AG09319 (cell line): ENCODE results near the gene MRTFB.

ENCODE experiments used
- DNase-seq: peaks from one replicate; pipeline ENCODE4 v3.0.0-alpha.2; 2010; ENCODE audit warnings: low read depth; ENCODE audit errors: extremely low read depth
- CTCF ChIP-seq: IDR thresholded peaks from 2 replicates; pipeline ENCODE4 v1.5.1; 2011; ENCODE audit warnings: low read depth, mild to moderate bottlenecking, inconsistent platforms, low read length, moderate library complexity

The MRTFB gene

GRCh38 chr16:14050291-14051027, 20.7 kb upstream of the MRTFB start:
- TF ChIP-seq CTCF = no peak
- DNase-seq = no peak

DNA sequence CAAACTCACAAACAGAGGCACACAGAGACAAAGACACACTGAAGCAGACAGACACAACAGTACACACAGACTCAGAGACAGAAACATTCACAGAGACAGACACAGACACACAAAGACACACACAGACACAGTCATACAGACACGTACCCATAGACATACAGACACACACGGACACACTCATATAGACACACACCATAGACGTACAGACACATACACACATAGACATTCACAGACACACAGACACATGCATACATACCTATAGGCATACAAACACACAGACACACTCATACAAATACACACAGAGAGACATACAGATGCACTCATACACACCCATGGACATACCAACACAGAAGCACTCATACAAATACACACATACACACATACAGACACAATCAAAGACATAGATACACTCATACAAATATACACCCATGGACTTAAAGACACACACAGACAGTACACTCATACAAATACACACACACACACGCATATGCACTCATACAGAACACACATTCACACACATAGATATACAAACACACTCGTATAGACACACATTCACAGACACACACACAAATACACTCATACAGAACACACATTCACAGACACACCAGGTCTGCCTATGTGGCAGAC, 19.9 kb upstream of the MRTFB start:
- DNase-seq = no peak
- no peak for TF ChIP-seq CTCF

- no peak for TF ChIP-seq CTCF
- no peak for DNase-seq
Observed at GRCh38 chr16:14056970-14057369, 14.1 kb upstream of the MRTFB start.

GRCh38 chr16:14057878-14058382, 13.2 kb upstream of the MRTFB start:
- DNase-seq = no peak
- no peak for TF ChIP-seq CTCF

GRCh38 chr16:14061732-14062259, 9.3 kb upstream of the MRTFB start:
- DNase-seq = no peak
- no peak for TF ChIP-seq CTCF

DNA sequence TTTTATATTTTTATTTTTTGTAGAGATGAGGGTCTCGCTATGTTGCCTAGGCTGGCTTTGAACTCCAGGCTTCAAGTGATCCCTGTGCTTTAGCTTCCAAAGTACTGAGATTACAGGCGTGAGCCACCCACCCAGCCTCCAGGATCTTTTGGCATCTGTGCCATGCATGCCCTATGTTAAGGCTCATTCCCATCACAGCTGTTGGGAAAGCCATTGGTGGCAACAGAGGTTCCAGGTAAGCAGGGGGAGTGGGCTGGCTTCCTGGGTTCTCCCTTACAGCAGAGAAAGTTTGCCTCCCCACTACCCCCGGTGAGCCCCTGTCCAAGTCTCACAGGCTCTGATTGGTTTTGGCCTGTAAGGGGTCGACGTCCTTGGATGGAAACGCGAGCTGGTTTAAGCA, 8.9 kb upstream of the MRTFB start:
- TF ChIP-seq CTCF = no peak
- no peak for DNase-seq
